ENCODE data around the gene GPR68. TPM values are rescaled to one million over a fixed set of nuclear protein-coding genes. Genes with fewer than 3 reads are reported as not detected.

Gene GPR68
- total RNA-seq, 2 experiments from 2014 or later = 0.13 to 0.84 TPM

GRCh38 chr14:91252871-91253794, 8.6 kb upstream of the GPR68 start:
- Histone ChIP-seq H3K27ac (ENCODE audit: low read depth, low read length, poor library complexity, severe bottlenecking) (no peak overlapping the region), H2AFZ (ENCODE audit: low read length) (peak overlapping the region; percentile 77), H3K9me3 (ENCODE audit: low read length) (no peaks in the 10 kb centered on the region), H3K4me1 (ENCODE audit: insufficient read depth, low read length, poor library complexity, severe bottlenecking) (peaks cover 77% of the 10 kb centered on the region), H3K36me3 (ENCODE audit: insufficient read depth, low read length) (no peaks in the 10 kb centered on the region), H3K79me2 (ENCODE audit: insufficient read depth, low read depth, low read length) (no peaks in the 10 kb centered on the region), H3K9me2 (ENCODE audit: insufficient read depth, low read length) (no peaks in the 10 kb centered on the region), H3K4me2 (ENCODE audit: low read length) (peak overlapping the region; percentile 66), H3K4me3 (ENCODE audit: low read depth, low read length, poor library complexity, severe bottlenecking) (peak overlapping the region; percentile 58), H4K20me1 (ENCODE audit: insufficient read depth, low read length) (no peaks in the 10 kb centered on the region)
- peak; percentile 40 for DNase-seq (ENCODE audit: low spot score)
- POLR2A ChIA-PET = interaction anchor here (0.6 to 2.2 kb wide), 5 partner anchors 8 to 81 kb away, joined by 3 to 12 read pairs (median 3); partner anchors contain the start of gene GPR68
- intact Hi-C loops (cut with micrococcal nuclease; ENCODE audit: unreplicated experiment) = no loop called here
- TF ChIP-seq EZH2phosphoT487 (IDR thresholded peaks at IDR 0.05; ENCODE audit: borderline replicate concordance, low read depth, low read length) = no peak
- TF ChIP-seq CTCF (conservative IDR thresholded peaks at IDR 0.05; ENCODE audit: low read length) = peak; percentile 43
- no TSS peak for BruUV-seq (replicated peaks)
- CTCF ChIA-PET (ENCODE audit: unreplicated experiment) = interaction anchor here (0.6 to 1.4 kb wide), 3 partner anchors 10 to 39 kb away, joined by 3 read pairs; no protein-coding TSS in a partner anchor

- H4K20me1 ChIP-seq (ENCODE audit: insufficient read depth, low read length) = no peaks in the 10 kb centered on the region
- intact Hi-C loops (cut with micrococcal nuclease; ENCODE audit: unreplicated experiment) = no loop called here
- BruUV-seq (replicated peaks) = no TSS peak
- H3K4me1 ChIP-seq (ENCODE audit: insufficient read depth, low read length, poor library complexity, severe bottlenecking) = peaks cover 72% of the 10 kb centered on the region
- CTCF ChIA-PET (ENCODE audit: unreplicated experiment) = no interaction called here
- POLR2A ChIA-PET = interaction anchor here (2.2 kb wide), 1 partner anchor 9 kb away, joined by 12 read pairs; no protein-coding TSS in a partner anchor
- H3K4me2 ChIP-seq (ENCODE audit: low read length) = peak overlapping the region; percentile 76
- no peak overlapping the region for H3K4me3 ChIP-seq (ENCODE audit: low read depth, low read length, poor library complexity, severe bottlenecking)
- peak overlapping the region; percentile 75 for H3K27ac ChIP-seq (ENCODE audit: low read depth, low read length, poor library complexity, severe bottlenecking)
- H3K79me2 ChIP-seq (ENCODE audit: insufficient read depth, low read depth, low read length) = no peaks in the 10 kb centered on the region
- TF ChIP-seq CTCF (conservative IDR thresholded peaks at IDR 0.05; ENCODE audit: low read length) (no peak), EZH2phosphoT487 (IDR thresholded peaks at IDR 0.05; ENCODE audit: borderline replicate concordance, low read depth, low read length) (no peak)
- H3K9me2 ChIP-seq (ENCODE audit: insufficient read depth, low read length) = no peaks in the 10 kb centered on the region
- H2AFZ ChIP-seq (ENCODE audit: low read length) = peak overlapping the region; percentile 97; the same call in 1 of the 2 replicates
- no peak for DNase-seq (ENCODE audit: low spot score)
- H3K9me3 ChIP-seq (ENCODE audit: low read length) = no peaks in the 10 kb centered on the region
- H3K36me3 ChIP-seq (ENCODE audit: insufficient read depth, low read length) = no peaks in the 10 kb centered on the region
These were observed 6.4 kb upstream of the GPR68 start for GRCh38 chr14:91250912-91251311.

All from OCI-LY7 (cell line).